ENCODE data around the gene NKTR.

DNA sequence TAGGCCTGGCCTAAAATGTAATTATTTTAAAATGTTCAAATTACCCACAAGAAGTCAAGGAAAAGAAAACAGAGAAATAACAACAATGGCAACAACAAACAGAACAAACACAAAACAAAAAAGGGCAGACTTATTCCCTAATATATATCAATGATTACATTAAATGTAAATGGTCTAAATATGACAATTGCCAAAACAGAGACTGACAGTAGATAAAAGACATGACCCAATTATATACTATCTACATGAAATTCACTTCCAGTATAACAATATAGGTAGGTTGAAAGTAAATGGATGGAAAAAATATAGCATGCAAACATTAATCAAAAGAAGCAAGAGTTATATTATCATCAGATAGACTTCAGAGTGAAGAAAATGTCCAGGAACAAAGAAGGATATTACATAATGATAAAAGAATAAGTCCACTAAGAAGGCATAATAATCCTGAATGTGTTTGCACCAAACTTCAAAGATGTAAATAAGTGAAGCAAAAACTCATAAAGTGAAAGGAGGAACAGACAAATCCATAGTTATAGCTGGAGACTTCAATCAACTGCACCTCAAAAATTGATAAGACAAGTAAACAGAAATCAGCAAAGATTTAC is 25.2 kb upstream of the NKTR start:
- TF ChIP-seq, protein P1, sequence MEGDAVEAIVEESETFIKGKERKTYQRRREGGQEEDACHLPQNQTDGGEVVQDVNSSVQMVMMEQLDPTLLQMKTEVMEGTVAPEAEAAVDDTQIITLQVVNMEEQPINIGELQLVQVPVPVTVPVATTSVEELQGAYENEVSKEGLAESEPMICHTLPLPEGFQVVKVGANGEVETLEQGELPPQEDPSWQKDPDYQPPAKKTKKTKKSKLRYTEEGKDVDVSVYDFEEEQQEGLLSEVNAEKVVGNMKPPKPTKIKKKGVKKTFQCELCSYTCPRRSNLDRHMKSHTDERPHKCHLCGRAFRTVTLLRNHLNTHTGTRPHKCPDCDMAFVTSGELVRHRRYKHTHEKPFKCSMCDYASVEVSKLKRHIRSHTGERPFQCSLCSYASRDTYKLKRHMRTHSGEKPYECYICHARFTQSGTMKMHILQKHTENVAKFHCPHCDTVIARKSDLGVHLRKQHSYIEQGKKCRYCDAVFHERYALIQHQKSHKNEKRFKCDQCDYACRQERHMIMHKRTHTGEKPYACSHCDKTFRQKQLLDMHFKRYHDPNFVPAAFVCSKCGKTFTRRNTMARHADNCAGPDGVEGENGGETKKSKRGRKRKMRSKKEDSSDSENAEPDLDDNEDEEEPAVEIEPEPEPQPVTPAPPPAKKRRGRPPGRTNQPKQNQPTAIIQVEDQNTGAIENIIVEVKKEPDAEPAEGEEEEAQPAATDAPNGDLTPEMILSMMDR (IDR thresholded peaks at IDR 0.05; ENCODE audit: insufficient read depth, low read length), result no peak
- TF ChIP-seq, protein P2, sequence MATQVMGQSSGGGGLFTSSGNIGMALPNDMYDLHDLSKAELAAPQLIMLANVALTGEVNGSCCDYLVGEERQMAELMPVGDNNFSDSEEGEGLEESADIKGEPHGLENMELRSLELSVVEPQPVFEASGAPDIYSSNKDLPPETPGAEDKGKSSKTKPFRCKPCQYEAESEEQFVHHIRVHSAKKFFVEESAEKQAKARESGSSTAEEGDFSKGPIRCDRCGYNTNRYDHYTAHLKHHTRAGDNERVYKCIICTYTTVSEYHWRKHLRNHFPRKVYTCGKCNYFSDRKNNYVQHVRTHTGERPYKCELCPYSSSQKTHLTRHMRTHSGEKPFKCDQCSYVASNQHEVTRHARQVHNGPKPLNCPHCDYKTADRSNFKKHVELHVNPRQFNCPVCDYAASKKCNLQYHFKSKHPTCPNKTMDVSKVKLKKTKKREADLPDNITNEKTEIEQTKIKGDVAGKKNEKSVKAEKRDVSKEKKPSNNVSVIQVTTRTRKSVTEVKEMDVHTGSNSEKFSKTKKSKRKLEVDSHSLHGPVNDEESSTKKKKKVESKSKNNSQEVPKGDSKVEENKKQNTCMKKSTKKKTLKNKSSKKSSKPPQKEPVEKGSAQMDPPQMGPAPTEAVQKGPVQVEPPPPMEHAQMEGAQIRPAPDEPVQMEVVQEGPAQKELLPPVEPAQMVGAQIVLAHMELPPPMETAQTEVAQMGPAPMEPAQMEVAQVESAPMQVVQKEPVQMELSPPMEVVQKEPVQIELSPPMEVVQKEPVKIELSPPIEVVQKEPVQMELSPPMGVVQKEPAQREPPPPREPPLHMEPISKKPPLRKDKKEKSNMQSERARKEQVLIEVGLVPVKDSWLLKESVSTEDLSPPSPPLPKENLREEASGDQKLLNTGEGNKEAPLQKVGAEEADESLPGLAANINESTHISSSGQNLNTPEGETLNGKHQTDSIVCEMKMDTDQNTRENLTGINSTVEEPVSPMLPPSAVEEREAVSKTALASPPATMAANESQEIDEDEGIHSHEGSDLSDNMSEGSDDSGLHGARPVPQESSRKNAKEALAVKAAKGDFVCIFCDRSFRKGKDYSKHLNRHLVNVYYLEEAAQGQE (IDR thresholded peaks at IDR 0.05; ENCODE audit: insufficient replicate concordance, low read depth), result no peak
- TF ChIP-seq SPI1 (IDR thresholded peaks at IDR 0.05; ENCODE audit: borderline replicate concordance, low read depth) (no peak), GABPA (IDR thresholded peaks at IDR 0.05; ENCODE audit: low read depth) (no peak)
